HTR-8/SVneo (cell line): Measurements from ENCODE around the gene NBR1.
"Not testable (repeated sequence)": the region's sequence is repeated elsewhere in the genome, so short reads cannot be mapped to it uniquely, and the experiment has no call there.

Source experiments
- DNase-seq: peaks from one replicate; pipeline ENCODE4 v3.0.0; 2011; ENCODE audit warnings: low spot score, mixed read lengths; ENCODE audit not compliant: insufficient read length
- FAIRE-seq: peaks from 2 replicates; lab custom pipeline; 2011; peaks lifted over from hg19 to GRCh38; lab: Jason Lieb, UNC

NBR1 gene, protein sequence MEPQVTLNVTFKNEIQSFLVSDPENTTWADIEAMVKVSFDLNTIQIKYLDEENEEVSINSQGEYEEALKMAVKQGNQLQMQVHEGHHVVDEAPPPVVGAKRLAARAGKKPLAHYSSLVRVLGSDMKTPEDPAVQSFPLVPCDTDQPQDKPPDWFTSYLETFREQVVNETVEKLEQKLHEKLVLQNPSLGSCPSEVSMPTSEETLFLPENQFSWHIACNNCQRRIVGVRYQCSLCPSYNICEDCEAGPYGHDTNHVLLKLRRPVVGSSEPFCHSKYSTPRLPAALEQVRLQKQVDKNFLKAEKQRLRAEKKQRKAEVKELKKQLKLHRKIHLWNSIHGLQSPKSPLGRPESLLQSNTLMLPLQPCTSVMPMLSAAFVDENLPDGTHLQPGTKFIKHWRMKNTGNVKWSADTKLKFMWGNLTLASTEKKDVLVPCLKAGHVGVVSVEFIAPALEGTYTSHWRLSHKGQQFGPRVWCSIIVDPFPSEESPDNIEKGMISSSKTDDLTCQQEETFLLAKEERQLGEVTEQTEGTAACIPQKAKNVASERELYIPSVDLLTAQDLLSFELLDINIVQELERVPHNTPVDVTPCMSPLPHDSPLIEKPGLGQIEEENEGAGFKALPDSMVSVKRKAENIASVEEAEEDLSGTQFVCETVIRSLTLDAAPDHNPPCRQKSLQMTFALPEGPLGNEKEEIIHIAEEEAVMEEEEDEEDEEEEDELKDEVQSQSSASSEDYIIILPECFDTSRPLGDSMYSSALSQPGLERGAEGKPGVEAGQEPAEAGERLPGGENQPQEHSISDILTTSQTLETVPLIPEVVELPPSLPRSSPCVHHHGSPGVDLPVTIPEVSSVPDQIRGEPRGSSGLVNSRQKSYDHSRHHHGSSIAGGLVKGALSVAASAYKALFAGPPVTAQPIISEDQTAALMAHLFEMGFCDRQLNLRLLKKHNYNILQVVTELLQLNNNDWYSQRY

DNA sequence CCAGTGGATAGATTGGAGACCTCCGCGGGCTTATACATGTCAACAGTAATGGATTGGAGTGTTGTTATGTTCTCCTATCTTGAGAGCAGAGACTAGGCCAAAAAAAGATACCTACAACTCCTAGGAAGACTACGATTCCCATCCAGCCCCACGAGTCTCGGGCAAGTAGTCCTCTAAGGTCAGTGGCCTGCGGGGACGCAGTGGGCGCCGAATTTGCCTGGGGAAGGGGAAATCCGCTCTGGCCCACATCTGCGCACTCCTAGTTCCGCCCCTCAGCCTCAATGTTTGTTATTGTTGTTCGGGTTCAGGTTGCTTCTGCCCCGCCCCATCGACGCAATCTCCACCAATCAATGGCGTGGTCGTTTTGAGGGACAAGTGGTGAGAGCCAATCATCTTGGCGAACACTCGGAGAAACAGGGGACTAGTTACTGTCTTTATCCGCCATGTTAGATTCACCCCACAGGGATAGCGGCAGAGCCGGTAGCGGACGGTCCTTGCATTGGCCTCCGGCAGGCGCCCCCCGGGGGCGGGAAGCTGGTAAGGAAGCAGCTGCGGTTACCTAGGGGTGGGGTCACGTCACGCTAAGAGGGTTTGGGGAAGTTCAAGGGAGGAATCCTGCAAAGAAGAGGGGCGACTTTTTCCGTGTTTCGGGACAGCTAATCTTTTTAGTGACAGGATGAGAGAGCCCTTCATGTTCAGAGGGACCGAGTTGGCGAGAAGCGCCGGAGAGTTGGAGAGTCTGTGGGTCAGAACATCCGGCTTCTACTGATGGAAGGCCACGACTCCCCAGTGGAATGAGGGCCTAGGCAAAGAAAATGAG lies at the start of gene NBR1:
NBR1 (plus strand) TSS at position 449 of the 820 bp plus-strand sequence. CDS start 4,586 bp downstream, outside the sequence.
- peak; percentile 99 for DNase-seq
- peak; percentile 85 for FAIRE-seq

DNA sequence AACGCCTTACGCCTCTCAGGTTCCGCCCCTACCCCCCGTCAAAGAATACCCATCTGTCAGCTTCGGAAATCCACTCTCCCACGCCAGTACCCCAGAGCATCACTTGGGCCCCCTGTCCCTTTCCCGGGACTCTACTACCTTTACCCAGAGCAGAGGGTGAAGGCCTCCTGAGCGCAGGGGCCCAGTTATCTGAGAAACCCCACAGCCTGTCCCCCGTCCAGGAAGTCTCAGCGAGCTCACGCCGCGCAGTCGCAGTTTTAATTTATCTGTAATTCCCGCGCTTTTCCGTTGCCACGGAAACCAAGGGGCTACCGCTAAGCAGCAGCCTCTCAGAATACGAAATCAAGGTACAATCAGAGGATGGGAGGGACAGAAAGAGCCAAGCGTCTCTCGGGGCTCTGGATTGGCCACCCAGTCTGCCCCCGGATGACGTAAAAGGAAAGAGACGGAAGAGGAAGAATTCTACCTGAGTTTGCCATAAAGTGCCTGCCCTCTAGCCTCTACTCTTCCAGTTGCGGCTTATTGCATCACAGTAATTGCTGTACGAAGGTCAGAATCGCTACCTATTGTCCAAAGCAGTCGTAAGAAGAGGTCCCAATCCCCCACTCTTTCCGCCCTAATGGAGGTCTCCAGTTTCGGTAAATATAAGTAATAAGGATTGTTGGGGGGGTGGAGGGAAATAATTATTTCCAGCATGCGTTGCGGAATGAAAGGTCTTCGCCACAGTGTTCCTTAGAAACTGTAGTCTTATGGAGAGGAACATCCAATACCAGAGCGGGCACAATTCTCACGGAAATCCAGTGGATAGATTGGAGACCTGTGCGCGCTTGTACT lies 45.7 kb upstream of the NBR1 start, which contains the start of gene BRCA1:
BRCA1 (minus strand) TSS at position 232 of the 834 bp plus-strand sequence. CDS start 1,268 bp downstream, outside the sequence.
- FAIRE-seq (peak; percentile 79), DNase-seq (peak; percentile 100)

DNA sequence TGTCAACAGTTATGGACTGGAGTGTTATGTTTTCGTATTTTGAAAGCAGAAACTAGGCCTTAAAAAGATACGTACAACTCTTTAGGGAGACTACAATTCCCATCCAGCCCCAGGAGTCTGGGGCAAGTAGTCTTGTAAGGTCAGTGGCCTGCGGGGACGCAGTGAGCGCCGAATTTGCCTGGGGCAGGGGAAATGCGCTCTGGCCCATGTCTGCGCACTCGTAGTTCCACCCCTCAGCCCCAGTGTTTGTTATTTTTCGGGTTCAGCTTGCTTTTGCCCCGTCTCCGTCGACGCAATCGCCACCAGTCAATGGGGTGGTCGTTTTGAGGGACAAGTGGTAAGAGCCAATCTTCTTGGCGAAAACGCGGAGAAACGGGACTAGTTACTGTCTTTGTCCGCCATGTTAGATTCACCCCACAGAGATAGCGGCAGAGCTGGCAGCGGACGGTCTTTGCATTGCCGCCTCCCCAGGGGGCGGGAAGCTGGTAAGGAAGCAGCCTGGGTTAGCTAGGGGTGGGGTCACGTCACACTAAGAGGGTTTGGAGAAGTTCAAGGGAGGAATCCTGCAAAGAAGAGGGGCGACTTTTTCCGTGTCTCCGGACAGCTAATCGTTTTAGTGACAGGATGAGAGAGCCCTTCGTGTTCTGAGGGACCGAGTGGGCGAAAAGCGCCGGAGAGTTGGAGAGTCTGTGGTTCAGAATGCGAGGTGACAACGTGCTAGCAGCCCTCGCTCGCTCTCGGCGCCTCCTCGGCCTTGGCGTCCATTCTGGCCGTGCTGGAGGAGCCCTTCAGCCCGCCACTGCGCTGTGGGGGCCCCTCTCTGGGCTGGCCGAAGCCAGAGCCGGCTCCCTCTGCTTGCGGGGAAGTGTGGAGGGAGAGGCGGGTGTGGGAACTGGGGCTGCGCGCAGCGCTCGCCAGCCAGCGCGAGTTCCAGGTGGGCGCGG lies 44.8 kb upstream of the NBR1 start:
- no peak for FAIRE-seq
- no peak for DNase-seq

DNA sequence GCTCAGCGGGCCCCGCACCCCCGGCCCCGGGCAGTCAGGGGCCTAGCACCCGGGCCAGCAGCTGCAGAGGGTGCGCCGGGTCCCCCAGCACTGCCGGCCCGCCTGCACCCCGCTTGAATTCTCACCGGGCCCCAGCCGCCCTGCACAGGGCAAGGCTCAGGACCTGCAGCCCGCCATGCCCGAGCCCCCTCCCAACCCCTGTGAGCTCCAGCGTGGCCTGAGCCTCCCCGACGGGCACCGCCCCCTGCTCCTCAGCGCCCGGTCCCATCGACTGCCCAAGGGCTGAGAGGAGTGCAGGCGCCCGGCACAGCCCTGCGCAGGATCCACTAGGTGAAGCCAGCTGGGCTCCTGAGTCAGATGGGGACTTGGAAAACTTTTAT lies 44.1 kb upstream of the NBR1 start:
- DNase-seq (no peak), FAIRE-seq (no peak)

DNA sequence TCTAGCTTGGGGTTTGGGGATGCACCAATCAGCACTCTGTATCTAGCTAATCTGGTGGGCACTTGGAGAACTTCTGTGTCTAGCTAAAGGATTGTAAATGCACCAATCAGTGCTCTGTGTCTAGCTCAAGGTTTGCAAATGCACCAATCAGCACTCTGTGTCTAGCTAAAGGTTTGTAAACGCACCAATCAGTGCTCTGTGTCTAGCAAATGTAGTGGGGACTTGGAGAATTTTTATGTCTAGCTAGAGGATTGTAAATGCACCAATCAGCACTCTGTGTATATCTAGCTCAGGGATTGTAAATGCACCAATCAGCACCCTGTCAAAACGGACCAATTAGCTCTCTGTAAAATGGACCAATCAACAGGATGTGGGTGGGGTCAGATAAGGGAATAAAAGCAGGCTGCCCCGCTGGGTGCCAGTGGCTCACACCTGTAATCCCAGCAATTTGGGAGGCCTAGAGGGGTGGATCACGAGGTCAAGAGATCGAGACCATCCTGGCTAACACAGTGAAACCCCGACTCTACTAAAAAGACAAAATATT lies 43.6 kb upstream of the NBR1 start:
- not testable (repeated sequence) for FAIRE-seq, DNase-seq

DNA sequence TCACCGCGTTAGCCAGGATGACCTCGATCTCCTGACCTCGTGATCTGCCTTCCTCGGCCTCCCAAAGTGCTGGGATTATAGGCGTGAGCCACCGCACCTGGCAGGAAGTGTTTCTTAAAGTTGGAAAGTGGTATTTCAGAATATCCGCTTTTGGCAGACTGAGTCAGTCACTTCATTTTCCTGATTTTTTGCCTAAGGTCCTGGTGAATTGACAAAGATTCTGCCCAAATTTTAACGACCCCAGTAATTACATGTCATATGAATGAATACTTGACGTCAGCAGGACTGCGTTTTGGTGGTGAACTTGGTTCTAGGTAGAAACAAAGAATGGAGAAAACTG lies 41.4 kb upstream of the NBR1 start:
- DNase-seq (no peak), FAIRE-seq (no peak)

DNA sequence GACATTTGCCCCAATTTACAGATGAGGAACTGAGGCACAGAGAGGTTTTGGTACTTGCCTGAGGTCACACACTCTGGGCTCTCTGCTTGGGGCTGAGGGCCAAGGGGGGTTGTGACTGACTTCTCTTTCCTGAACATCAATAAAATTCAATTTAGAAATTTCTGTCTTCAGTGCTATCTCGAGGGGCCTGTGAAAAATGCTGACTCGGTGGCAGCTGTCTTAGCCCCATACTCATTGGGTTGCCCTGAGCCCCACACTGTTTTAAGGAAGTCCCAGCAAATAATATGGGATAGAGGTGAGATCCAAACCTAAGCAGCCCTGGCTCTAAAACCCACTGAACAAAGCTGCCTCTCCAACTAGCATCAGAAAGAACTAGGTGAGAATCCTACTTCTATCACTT lies 38.9 kb upstream of the NBR1 start:
- no peak for DNase-seq
- no peak for FAIRE-seq

DNA sequence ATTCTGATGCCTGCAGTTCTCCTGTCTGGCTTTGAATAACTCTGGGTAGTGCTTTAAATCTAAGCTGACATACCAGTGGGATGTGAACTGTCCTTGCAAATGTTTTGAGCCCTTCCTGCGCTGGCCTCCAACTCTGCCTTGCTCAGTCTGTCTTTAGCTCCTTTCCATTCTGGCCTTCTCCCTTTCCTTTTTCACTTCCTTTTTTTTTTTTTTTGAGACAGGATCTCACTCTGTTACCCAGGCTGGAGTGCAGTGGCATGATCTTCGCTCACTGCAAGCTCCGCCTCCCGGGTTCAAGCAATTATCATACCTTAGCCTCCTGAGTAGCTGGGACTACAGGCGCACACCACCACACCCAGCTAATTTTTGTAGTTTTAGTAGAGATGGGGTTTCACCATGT lies 37.6 kb upstream of the NBR1 start:
- DNase-seq, FAIRE-seq: not testable (repeated sequence)

DNA sequence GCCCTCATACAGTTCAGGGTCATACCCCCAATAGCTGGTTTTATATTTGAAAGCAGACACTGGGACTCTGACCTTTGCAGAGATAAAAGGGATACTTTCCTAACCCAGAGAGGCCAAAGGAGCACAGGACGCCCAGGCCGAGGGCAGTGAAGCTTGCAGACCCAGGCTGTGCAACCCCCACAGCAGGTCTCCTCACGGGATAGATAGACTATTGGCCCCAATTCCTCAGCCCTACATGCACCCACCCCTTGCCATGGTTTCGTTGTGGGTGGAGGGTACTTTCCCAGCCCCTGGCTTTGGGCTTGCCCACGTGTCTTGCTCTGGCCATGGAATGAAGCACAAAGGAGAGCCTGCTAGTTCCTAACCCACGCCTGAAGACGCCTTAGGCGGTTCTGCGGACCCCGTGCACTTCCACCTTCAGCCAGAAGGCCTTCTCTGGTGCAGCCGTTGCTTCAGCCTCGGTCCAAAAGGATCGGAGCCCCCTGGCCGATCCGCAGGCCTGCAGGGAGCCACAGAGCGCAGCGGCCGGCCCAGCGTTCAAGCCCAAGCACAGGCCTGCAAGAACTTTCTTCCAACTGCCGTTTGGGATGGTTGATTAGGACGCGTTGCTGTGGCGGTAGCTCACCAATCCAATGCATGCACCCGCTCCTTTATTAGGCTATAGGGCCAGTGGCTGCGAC lies 36.1 kb upstream of the NBR1 start:
- DNase-seq: no peak
- no peak for FAIRE-seq

DNA sequence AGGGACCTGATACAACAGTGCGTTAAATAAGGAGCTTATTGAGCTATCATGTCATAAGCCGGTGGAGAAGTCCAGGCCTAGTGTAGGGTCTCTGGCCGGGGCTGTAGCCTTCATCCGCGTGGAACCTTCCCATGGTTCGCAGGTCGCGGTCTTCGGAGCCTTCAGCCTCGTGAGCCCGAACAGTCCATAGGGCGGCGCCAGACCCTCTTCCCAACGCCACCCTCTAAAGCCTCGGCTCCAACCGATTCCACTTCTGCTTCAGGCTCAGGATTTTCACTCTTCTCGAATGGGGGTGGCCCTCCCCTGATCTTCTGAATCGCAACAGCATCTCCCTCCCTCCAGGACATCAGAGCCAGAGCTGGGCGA lies 35.6 kb upstream of the NBR1 start:
- FAIRE-seq (no peak), DNase-seq (no peak)

DNA sequence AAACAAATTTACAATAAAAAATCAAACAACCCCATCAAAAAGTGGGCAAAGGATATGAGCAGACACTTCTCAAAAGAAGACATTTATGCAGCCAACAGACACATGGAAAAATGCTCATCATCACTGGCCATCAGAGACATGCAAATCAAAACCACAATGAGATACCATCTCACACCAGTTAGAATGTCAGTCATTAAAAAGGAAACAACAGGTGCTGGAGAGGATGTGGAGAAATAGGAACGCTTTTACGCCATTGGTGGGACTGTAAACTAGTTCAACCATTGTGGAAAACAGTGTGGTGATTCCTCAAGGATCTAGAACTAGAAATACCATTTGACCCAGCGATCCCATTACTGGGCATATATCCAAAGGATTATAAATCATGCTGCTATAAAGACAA lies 34.4 kb upstream of the NBR1 start:
- not testable (repeated sequence) for DNase-seq, FAIRE-seq

DNA sequence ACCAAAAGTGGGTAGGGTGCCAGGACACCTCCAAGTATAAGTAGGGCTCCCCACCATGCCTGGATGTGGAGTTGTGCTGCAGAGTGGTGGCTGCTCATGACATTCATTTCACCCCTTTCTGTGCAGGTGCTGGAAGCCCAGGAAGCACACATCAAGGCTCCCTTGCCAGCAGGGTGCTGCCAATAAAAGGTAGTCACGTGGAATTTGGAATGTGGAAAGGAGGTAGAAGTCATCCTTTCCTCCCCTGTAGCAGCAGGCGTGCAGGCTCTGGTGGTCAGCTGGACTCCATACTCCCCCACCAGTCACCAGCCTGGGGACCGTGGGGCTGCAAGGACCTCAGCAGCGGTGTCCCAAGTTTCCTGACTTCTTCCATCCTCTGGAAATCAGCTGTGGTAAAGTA lies 32.5 kb upstream of the NBR1 start:
- not testable (repeated sequence) for DNase-seq, FAIRE-seq

DNA sequence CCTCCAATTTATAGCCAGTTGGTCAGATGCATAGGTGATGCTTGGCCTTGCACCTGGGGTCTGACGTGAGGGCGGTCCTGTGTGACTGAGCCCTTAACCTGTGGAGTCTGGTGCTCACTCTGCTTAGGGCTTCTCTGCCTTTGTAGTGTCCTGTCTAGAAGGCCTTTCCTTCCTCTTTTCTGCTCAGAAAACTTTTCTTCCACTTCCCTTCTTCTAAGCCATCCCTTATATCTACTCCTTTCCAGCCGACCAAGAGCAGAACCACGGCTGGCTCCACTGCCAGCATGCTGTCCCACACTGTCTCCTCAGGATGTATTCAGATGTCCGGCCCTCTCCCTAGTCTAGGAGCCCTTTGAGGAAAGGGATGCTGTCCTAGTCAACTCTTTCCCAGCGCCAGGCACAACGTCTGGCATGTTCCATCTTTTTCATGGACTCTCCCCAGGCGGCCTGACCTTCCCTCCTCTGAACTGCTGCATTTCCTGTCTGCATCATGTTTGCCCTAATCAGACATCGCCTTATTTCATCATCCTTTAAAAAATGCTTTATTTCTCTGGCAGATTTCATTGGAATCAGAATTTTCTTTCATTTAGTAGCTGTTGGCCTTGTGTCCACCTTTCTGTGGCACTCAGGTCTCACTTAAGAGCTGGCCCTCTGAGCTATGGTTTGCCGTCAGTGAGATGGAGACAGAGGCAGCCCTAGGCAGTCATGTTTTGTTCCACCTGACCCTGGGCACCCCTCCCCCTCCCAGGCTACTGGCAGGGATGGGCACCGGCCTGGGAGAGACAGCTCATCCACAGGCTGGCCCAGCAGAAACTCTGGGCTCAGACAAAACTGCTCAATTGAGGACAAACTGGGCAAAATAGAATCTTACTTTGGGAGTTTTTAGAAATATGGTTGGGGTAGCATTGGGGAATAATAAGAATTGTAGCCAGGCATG lies 30.4 kb upstream of the NBR1 start:
- DNase-seq (no peak), FAIRE-seq (no peak)

DNA sequence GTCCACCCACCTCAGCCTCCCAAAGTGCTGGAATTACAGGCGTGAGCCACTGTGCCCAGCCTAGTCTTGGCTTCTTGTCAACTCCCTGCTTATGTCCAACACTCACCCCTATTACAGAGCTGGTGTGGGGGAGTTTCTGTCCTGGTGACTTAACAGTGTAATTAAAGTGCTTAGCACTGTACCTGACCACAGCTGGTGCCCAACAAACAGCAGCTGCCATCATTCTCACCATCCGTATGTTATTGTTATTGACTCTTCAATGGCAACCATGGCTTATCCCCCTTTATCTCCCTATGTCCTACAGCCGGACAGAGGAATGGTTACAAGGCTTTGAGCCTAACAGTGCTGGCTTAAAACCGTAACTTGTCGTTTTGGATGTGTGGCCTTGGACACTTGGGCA lies 28.9 kb upstream of the NBR1 start:
- FAIRE-seq (no peak), DNase-seq (no peak)

DNA sequence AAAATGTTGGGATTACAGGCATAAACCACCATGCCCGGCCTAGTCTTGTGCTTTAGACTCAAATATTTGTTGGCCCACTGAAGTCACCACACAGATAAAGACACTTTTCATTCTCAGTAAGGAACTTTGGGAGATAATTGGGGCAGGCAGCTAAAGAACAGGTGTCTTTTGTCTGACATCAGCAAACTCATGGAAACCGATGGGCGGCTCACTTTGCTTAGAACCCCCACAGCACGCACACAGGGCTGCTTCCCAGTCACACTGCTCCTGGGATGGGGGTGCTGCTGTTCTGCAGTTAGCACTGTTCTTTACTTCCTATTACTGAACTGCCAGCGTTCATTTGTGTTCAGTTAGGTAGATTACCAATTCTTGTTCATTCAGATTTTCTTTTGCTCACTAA lies 27.8 kb upstream of the NBR1 start:
- no peak for DNase-seq
- no peak for FAIRE-seq

DNA sequence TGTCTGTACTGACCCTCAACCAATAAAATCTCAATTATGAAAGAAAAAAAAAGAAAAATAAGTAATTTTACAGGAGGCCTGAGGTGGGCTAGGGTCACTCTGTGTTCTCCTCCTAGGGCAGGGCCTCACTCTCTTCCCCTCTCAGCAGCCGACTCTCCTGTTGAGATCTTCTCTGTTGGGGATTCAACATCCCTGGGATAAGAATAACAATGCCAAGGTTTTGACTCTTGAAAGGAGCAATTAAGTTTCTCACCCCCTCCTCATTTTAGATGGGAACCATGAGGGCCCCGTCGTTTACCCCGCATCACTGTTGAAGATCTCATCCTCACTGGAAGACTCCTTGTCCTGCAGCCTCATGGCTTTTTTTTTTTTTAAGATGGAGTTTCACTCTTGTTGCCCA lies 24.4 kb upstream of the NBR1 start:
- no peak for FAIRE-seq
- DNase-seq: no peak
